Measurements from ENCODE around the gene RD3L.

- TF ChIP-seq, protein P1, sequence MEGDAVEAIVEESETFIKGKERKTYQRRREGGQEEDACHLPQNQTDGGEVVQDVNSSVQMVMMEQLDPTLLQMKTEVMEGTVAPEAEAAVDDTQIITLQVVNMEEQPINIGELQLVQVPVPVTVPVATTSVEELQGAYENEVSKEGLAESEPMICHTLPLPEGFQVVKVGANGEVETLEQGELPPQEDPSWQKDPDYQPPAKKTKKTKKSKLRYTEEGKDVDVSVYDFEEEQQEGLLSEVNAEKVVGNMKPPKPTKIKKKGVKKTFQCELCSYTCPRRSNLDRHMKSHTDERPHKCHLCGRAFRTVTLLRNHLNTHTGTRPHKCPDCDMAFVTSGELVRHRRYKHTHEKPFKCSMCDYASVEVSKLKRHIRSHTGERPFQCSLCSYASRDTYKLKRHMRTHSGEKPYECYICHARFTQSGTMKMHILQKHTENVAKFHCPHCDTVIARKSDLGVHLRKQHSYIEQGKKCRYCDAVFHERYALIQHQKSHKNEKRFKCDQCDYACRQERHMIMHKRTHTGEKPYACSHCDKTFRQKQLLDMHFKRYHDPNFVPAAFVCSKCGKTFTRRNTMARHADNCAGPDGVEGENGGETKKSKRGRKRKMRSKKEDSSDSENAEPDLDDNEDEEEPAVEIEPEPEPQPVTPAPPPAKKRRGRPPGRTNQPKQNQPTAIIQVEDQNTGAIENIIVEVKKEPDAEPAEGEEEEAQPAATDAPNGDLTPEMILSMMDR (optimal IDR thresholded peaks at IDR 0.05 in 1 of 3, IDR thresholded peaks at IDR 0.05 in 1 of 3, conservative IDR thresholded peaks at IDR 0.05 in 1 of 3; ENCODE audit: extremely low read depth in 1 of 3, insufficient read depth in 2 of 3, low read length in 3 of 3) = no peak
- no peak for TF ChIP-seq EZH2 (IDR thresholded peaks at IDR 0.05; ENCODE audit: low read length)
These were observed 33.7 kb downstream of the RD3L start for GRCh38 chr14:103908580-103908979.

Data from keratinocyte (primary cell).